CD4-positive, alpha-beta T cell (primary cell): ENCODE data around the gene ABCC4. TPM values are rescaled to one million over a fixed set of nuclear protein-coding genes. Genes with fewer than 3 reads are reported as not detected.
"Not testable (repeated sequence)": the region's sequence is repeated elsewhere in the genome, so short reads cannot be mapped to it uniquely, and the experiment has no call there.

Experiments
- ATAC-seq: fragments of 200-7000 bp; cut with Tn5 transposase; one replicate; pipeline ENCODE4 v1.10.0; 2022; ENCODE audit warnings: mild to moderate bottlenecking; ENCODE audit not compliant: poor library complexity
- CTCF ChIA-PET: fragments of 350-600 bp; sonication (Branson Sonifier 250); formaldehyde crosslinking; loops from one replicate; lab custom pipeline; 2021; ENCODE audit warnings: antibody characterized with exemption, inconsistent platforms; lab: Charles Lee
- POLR2A ChIA-PET: fragments of 350-600 bp; sonication (Branson Sonifier 250); formaldehyde crosslinking; loops from one replicate; lab custom pipeline; 2021; ENCODE audit warnings: antibody characterized with exemption, inconsistent platforms; lab: Charles Lee
- DNase-seq, 14 experiments: peaks; one replicate each; pipeline ENCODE4 v3.0.0-alpha.2; 2013 to 2020; ENCODE audit warnings: mixed read lengths in 2 of 14
- H3K27ac ChIP-seq, 2 donors: one replicate each; pipeline versions ENCODE4 v1.5.1 to v1.7.0; 2013; ENCODE audit warnings: low read length in 2 of 2, low read depth in 1 of 2, mild to moderate bottlenecking in 1 of 2
- H3K27me3 ChIP-seq, 2 experiments: 1 replicate in 1 of 2; 2 replicates in 1 of 2; pipeline versions ENCODE4 v1.6.1 to v1.7.0; 2013; ENCODE audit warnings: low read length in 2 of 2, control low read depth in 1 of 2, mild to moderate bottlenecking in 1 of 2, moderate library complexity in 1 of 2; ENCODE audit not compliant: insufficient read depth in 2 of 2, control insufficient read depth in 1 of 2
- H3K36me3 ChIP-seq: one replicate; pipeline ENCODE4 v1.6.1; 2013; ENCODE audit warnings: low read length, control low read depth; ENCODE audit not compliant: insufficient read depth
- H3K4me1 ChIP-seq: one replicate; pipeline ENCODE4 v1.6.1; 2013; ENCODE audit warnings: low read length, control low read depth; ENCODE audit not compliant: insufficient read depth
- H3K4me3 ChIP-seq: one replicate; pipeline ENCODE4 v1.5.1; 2013; ENCODE audit warnings: mild to moderate bottlenecking, low read length, moderate library complexity
- H3K9me3 ChIP-seq, 2 experiments: 1 replicate in 1 of 2; 2 replicates in 1 of 2; pipeline versions ENCODE4 v1.6.1 to v1.7.0; 2013; ENCODE audit warnings: low read length in 2 of 2, mild to moderate bottlenecking in 2 of 2, control low read depth in 1 of 2, moderate library complexity in 1 of 2; ENCODE audit not compliant: control insufficient read depth in 1 of 2, insufficient read depth in 1 of 2
- H3K27ac Mint-ChIP-seq: one replicate; pipeline ENCODE4 v1.8.0; 2020; ENCODE audit warnings: mixed read lengths
- H3K27me3 Mint-ChIP-seq: one replicate; pipeline ENCODE4 v1.8.0; 2021; ENCODE audit warnings: mixed read lengths
- H3K36me3 Mint-ChIP-seq: one replicate; pipeline ENCODE4 v1.8.0; 2021; ENCODE audit warnings: low read depth, mixed read lengths
- H3K4me1 Mint-ChIP-seq: one replicate; pipeline ENCODE4 v1.8.0; 2021; ENCODE audit warnings: low read depth, mixed read lengths
- H3K4me3 Mint-ChIP-seq: one replicate; pipeline ENCODE4 v1.8.0; 2020; ENCODE audit warnings: mild to moderate bottlenecking, mixed read lengths
- H3K9me3 Mint-ChIP-seq: one replicate; pipeline ENCODE4 v1.8.0; 2020; ENCODE audit warnings: mixed read lengths
- intact Hi-C, 2 experiments: fragments of 100-400 bp; cut with DNase I in 1 of 2; cut with micrococcal nuclease in 1 of 2; formaldehyde crosslinking; loops; one replicate each; pipeline versions ENCODE4 v1.15.1 to v1.9.0; 2023 to 2025; cut with DNase I, micrococcal nuclease
- total RNA-seq, 174 experiments: library from RNA in 2 of 174; stranded (reverse) in 2 of 174; gene quantifications; one replicate each; pipeline ENCODE4 v1.2.3 and lab custom pipeline; 2021 to 2026
- TF ChIP-seq, protein P1 (sequence below): fragments of 200-600 bp; IDR thresholded peaks from one replicate; pipeline ENCODE4 v1.8.0; 2022; ENCODE audit warnings: antibody characterized with exemption, mild to moderate bottlenecking

ABCC4 gene
- total RNA-seq, 2 experiments from 2014 or later, result 4.0 to 4.4 TPM

DNA sequence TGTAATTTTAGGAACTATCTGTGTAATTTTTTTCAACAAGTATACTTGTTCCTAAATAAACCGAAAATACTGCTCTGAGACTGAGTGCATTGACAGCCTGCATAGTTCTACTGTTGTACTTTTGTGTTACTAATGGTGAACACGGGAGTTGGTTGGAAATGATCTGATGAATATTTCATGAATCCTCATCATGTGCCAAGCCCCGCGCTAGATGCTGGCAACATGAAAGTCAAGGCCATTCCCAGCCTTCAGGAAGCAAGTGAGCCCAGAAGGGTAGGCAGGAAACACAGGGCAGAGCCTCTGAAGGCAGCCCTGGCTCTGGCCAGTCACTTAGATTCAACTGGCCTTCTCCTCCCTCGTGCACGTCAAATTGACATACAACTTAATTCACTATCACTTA, 106.1 kb downstream of the ABCC4 start:
- Histone ChIP-seq H3K4me1 (no peaks in the 10 kb centered on the region), H3K36me3 (no peaks in the 10 kb centered on the region), H3K4me3 (no peak overlapping the region), H3K27ac (no peak overlapping the region), H3K27me3 (no peaks in the 10 kb centered on the region), H3K9me3 (no peaks in the 10 kb centered on the region)
- TF ChIP-seq, protein P1, sequence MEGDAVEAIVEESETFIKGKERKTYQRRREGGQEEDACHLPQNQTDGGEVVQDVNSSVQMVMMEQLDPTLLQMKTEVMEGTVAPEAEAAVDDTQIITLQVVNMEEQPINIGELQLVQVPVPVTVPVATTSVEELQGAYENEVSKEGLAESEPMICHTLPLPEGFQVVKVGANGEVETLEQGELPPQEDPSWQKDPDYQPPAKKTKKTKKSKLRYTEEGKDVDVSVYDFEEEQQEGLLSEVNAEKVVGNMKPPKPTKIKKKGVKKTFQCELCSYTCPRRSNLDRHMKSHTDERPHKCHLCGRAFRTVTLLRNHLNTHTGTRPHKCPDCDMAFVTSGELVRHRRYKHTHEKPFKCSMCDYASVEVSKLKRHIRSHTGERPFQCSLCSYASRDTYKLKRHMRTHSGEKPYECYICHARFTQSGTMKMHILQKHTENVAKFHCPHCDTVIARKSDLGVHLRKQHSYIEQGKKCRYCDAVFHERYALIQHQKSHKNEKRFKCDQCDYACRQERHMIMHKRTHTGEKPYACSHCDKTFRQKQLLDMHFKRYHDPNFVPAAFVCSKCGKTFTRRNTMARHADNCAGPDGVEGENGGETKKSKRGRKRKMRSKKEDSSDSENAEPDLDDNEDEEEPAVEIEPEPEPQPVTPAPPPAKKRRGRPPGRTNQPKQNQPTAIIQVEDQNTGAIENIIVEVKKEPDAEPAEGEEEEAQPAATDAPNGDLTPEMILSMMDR, result no peak
- CTCF ChIA-PET, result no interaction called here
- H3K36me3 Mint-ChIP-seq, result peaks cover 33% of the 10 kb centered on the region
- H3K27me3 Mint-ChIP-seq, result no peaks in the 10 kb centered on the region
- no peak overlapping the region for H3K4me3 Mint-ChIP-seq
- POLR2A ChIA-PET, result no interaction called here
- no peak for DNase-seq
- H3K9me3 Mint-ChIP-seq, result peaks cover 3% of the 10 kb centered on the region
- H3K27ac Mint-ChIP-seq, result no peak overlapping the region
- intact Hi-C loops, result loop anchor here in 1 of 2 experiments (10.0 kb wide), 1 partner anchor 640 kb away; no protein-coding TSS in a partner anchor
- ATAC-seq, result no peak
- H3K4me1 Mint-ChIP-seq, result no peaks in the 10 kb centered on the region

DNA sequence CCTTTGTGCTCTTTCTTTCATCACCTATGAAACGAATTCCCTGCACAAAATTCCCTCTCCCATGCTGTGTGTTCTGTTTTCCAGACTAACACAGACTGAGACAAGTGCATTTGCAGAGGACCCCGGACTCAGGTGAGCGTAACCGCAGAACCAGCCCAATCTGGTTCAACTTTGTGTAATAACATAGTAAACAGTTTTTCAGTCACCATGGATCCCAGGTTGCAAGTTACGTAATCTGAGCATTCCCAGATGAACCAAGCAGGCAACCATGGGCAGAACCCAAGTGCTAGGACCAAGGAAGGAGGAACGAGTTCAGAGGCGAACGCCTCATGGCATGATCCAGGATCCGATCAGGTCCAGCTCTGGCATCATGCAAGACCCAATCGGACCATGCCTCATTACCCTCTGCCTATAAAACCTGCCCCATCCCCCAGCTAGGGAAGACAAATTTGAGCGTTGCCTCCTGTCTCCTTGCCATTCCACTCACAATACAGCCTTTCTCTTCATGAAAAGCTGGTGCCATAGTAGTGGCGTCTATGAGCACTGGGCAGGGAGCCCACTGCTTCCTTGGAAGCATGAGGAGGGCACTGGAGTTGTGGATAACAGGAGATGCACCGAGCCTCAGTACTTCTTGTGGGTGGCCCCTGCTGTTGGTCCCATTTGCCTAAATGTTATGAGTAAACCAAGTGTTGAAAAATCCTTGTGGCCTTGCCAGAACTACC, 107.6 kb downstream of the ABCC4 start:
- Mint-ChIP-seq H3K4me3 (no peak overlapping the region), H3K9me3 (peaks cover 3% of the 10 kb centered on the region), H3K27me3 (no peaks in the 10 kb centered on the region), H3K4me1 (peaks cover 7% of the 10 kb centered on the region), H3K36me3 (peaks cover 19% of the 10 kb centered on the region), H3K27ac (no peak overlapping the region)
- H3K27ac ChIP-seq, result no peak overlapping the region
- no peaks in the 10 kb centered on the region for H3K9me3 ChIP-seq
- intact Hi-C loops, result loop anchor here in 1 of 2 experiments (5.0 to 10.0 kb wide), 2 partner anchors 489 to 641 kb away; no protein-coding TSS in a partner anchor
- no peak for DNase-seq
- H3K36me3 ChIP-seq, result no peaks in the 10 kb centered on the region
- no peak for ATAC-seq
- peaks cover 2% of the 10 kb centered on the region for H3K4me1 ChIP-seq
- CTCF ChIA-PET, result interaction anchor here (1.1 kb wide), 1 partner anchor 211 kb away, joined by 3 read pairs; no protein-coding TSS in a partner anchor
- POLR2A ChIA-PET, result interaction anchor here (0.9 kb wide), 1 partner anchor 18 kb away, joined by 3 read pairs; no protein-coding TSS in a partner anchor
- no peaks in the 10 kb centered on the region for H3K27me3 ChIP-seq
- TF ChIP-seq, protein P1, result no peak
- H3K4me3 ChIP-seq, result no peak overlapping the region

DNA sequence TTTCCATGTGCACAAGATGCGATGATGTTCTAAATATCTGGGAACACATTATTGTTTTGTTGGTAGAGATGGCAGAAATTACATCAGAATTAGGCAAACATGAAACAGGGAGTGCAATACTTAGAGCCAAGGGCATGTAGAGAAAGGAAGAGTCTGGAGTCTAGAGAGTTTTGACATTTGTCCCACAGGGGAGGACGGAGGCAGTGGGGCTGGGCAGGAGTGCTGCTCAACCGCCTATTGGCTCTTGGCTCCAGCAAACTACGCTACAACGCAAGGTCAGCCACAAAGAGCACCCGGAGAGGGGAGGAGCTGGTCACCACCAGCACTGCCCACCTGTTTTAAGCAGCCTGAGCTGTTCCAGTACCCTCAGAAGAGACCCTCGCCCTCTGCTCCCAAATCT, 108.3 kb downstream of the ABCC4 start:
- peaks cover 2% of the 10 kb centered on the region for H3K4me1 ChIP-seq
- no peaks in the 10 kb centered on the region for H3K27me3 ChIP-seq
- ChIA-PET POLR2A (no interaction called here), CTCF (interaction anchor here (1.7 kb wide), 1 partner anchor 10 kb away, joined by 10 read pairs; no protein-coding TSS in a partner anchor)
- Mint-ChIP-seq H3K4me3 (no peak overlapping the region), H3K27ac (no peak overlapping the region), H3K27me3 (no peaks in the 10 kb centered on the region), H3K9me3 (no peaks in the 10 kb centered on the region), H3K36me3 (peaks cover 12% of the 10 kb centered on the region), H3K4me1 (peaks cover 12% of the 10 kb centered on the region)
- H3K36me3 ChIP-seq, result no peaks in the 10 kb centered on the region
- H3K27ac ChIP-seq, result no peak overlapping the region
- ATAC-seq (no peak), DNase-seq (no peak)
- H3K4me3 ChIP-seq, result no peak overlapping the region
- H3K9me3 ChIP-seq, result no peaks in the 10 kb centered on the region
- TF ChIP-seq, protein P1, result no peak
- intact Hi-C loops, result loop anchor here in 1 of 2 experiments (5.0 to 10.0 kb wide), 2 partner anchors 489 to 642 kb away; no protein-coding TSS in a partner anchor

DNA sequence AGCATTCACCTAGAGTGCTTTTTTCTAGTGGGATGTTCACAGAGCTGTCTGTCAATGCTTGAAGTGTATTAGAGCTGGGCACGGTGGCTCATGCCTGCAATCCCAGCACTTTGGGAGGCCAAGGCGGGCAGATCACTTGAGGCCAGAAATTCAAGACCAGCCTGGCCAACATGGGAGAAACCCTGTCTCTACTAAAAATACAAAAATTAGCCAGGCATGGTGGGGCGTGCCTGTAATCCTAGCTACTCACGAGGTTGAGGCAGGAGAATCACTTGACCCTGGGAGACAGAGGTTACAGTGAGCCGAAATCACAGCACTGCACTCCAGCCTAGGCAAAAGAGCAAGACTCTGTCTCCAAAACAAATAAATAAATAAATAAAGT, 108.7 kb downstream of the ABCC4 start:
- intact Hi-C loops, result loop anchor here in 1 of 2 experiments (5.0 to 10.0 kb wide), 2 partner anchors 490 to 642 kb away; no protein-coding TSS in a partner anchor

More for the DNA sequence above, 108.7 kb downstream of the ABCC4 start:
- not testable (repeated sequence) for H3K4me1 ChIP-seq, H3K27ac ChIP-seq, H3K36me3 ChIP-seq, H3K27ac Mint-ChIP-seq, ATAC-seq, H3K9me3 Mint-ChIP-seq, H3K4me3 Mint-ChIP-seq, H3K27me3 Mint-ChIP-seq, H3K27me3 ChIP-seq, H3K4me3 ChIP-seq, DNase-seq, H3K9me3 ChIP-seq, H3K36me3 Mint-ChIP-seq
- peaks cover 16% of the 10 kb centered on the region for H3K4me1 Mint-ChIP-seq
- ChIA-PET POLR2A (interaction anchor here (0.6 kb wide), 1 partner anchor 231 kb away, joined by 3 read pairs; no protein-coding TSS in a partner anchor), CTCF (interaction anchor here (1.0 to 4.6 kb wide), 4 partner anchors 10 to 640 kb away, joined by 3 to 37 read pairs (median 6); no protein-coding TSS in a partner anchor)
